ENCODE measurements around the gene SHMT2.

SHMT2 gene

DNA sequence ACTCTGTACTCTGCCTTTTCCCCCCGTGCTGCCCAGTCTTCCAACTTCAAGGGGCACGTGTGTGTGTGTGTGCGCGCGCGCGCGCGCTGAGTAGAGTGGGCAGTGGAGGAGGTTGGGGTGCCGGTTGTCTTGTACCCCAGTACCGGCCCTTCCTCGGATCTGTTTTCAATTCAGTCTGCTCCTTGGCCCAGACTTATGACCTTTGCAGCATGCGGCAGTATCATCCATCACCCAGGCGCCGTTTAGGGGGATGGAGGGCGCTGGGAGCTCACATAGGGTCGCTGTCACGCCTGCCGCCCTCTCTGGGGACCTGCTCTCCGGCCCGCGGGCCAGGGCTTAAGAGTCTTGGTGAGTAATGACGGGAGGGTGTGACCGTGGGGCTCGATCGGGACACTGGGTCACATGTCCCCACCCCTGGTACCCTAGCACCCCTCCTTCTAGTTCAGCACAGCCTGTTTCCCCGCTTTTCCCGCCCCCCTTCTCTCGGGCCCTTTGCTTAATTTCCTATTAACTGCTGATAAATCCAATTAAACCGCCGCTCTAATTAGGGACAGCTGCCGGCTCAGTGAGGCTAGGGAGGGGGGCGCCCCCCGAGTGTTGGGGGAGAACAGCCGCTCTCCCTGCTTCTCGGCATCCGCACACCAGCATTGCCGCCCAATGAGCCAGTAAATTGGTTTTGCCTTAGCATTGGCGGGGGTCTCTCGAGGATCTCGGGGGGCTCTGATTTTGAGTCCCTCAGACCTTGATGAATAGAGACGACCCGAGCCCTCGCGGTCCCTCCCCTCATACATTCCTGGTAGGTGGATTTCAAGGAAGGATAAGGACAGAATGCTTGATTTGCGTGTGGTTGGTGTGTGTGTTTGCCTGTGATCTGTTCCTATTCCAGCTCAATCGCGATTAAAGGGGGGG is 12.1 kb downstream of the SHMT2 start:
- no peak for DNase-seq

DNA sequence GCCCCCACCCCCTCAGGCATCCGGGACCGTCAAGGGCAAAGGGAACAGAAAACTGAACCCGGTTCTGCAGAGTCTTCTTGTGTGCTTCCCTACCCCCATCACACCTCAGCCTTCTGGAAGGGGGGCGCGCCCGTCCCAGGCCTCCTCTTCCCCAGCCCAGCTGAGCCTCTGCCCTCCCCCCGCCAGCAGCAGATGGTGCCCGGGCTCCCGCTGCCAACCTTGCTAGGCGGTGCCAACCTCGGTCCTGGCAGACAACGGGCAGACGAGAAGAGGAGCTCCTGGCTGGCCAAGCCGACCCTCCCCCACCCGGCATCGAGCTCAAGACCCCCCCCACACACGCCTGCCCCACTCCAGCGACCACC is 12.8 kb downstream of the SHMT2 start:
- no peak for DNase-seq

DNA sequence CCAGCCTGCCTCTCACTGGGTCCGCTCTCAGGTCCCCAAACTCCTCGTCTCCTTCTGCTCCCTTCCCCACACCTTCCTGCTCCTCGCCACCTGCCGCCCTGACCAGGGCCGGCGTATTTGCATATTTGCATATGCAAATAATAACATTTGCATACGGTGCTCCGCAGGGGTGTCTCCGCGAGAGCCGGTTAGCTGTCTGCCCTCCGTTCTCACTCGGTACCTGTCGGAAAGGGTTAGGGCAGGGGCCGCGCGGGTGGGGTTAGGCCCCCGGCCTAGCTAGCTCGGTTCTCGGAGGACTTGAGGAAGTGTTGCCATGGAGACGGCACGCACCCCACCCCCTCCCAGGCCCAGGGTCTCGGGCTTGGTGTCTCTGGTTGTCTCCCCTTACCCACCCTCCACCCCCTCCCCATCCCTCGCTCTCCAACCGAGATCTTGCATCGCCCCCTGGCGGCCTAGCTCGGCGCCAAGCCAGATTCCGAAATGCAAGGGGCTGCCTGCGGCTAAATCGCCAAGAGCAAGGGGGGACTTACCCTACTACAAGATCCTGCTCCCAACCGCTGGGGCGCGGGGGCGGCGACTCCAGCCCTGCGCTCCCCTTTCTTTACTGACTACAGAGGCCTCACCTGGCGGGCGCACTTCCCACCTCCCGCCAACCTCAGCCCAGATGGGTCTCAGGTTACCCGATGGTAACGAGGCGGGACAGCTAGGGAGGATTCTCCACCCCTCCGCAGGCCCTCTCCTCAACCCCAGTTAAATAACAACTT is 13.4 kb downstream of the SHMT2 start:
- no peak for DNase-seq

DNA sequence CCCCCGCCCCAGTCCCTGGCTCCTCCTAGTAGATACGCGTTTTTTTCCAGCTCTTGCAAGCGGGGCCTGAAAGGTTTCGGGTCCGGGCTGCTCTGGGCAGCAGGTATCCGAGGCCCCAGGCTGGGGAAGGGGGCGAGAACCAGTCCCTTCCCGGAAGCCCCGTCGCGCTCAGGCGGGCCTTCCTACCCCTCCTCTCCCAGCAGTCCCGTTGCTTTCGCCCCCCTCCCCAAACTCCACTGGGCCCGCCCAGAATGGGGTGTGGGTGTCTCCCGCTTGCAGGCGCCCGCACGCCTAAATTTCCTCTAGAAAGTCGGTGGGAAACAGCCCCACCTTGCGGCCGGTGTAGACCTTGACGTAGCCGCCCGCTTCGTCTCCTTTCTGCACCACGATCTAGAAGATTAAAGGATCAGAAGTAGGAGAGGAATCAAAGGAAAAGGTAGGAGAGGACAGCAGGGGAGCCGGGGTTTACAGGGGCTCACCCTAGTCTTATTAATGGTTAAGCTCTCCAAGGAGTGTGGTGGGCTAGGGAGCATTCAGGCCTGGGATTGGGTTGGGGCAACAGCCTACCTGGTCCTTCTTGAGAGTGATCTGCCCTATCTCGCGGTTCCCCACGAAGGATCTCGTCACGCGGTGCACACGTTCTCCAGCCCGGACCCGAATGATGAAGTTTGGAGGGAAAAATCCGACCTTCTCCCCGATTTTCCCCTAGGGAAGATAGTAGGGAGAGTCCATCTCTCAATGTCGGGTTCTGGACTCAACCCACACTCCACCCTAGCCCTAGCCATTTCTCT is 14.2 kb downstream of the SHMT2 start:
- no peak for DNase-seq

DNA sequence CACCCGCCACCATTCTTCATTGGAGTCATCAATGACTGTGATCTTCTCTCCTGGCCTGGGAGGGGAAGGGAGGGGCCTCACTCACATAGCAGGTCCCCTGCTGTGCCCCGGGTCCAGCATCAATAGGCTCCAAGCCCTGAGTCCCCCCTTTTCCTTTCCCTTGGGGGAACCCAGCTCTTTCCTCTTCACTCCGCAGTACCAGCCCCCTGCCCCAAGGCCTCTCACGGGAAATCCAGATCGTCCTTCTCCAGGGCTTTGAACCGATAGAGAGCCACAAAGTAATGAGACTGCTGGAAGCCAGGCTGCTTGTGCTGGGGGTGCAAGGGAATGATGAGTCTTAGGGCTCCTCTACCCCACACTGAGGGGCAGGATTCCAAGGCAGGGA is 14.8 kb downstream of the SHMT2 start:
- DNase-seq = no peak

DNA sequence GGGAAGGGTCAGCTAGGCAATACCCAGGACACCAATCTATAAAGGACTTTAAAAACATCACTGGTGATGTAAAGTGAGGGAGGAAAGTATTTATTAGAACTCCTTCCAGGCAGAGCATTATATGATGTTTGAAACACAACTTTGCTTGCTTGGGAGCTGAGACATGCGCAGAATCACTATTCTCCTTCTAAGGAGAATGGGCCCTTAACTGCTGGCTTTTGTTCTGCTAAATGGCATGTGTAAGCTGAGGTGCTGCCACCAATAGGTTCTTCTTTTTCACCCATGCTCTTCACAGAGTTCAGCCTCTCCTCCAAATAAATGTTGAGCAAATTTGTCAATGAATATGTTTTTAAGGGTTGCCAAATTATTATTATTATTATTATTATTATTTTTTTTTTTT is 17.5 kb downstream of the SHMT2 start:
- DNase-seq = no peak

DNA sequence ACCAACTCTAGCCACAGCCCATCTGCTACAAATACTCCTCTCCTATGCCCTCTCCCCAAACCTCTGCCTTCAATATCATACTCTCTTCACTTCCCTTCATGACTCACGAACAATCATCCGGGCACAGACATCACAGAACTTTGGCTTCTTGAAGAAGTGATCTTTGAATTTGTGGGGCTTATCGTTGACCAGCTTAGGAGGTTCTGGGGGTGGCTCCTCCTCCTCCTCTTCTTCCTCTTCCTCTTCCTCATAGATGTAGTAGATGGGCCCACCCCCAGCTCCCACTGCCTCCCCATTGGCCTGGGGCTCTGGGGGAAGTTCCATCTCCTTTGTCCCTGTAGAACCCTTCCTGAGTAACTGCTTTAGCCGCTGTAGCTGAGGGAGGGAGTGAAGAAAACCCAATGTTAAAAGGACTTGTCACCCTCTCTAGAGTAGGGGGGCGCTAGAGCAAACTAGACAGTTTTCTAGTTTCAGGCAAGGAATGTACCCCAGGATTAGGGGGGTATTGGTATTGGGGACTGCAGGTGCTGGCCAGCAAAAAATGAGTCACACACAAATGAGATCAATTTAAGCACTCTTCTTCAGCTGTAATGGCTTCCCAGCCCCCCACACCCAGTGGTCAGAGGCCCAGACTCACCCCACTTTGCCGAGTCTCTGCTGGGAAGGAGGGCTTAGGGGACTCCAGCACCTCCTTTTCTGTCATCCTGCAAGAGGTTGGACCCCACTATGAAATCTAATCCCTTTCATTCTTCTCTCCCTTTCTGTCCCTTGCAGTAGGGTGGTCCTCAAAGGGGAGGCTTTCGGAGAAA is 19.6 kb downstream of the SHMT2 start:
- no peak for DNase-seq

DNA sequence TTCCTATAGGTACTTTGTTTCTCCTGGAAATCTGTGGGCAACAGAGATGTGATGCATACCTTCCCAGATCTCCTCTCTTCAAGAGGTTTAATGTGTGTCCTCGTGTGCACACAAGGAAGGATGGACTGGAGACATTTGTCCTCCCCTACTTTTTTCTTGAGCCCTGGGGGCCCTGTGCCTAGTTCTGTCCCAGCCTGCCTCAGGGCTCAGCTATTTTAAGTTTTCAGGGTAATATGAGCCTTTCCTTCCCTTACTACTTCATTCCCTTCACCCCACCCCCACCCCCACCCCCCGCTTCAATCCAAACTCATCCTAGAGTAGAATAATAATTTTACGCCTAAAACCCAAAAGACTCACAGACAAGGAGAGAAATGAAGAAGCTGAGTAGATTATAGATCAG is 21.0 kb downstream of the SHMT2 start:
- DNase-seq = no peak

DNA sequence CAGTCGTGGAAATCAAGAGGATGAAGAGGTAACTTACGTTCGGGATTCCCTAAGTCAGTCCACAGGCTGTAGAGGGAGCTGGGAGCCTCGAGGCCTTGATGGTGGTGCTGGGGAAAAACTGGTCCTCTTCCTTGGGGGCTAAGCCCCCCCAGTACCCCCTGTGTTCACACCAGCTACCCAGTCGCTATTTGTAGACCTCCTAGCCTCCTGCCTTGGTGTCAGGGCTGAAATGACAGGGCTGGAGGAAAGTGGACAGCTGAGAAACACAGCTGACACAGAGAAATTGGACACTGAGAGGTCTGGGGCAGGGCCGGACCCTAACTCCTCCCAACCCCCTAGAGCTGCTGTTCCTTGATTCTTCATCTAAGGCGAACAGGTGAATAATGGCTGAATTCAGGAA is 21.4 kb downstream of the SHMT2 start, which contains the start of gene STAC3:
STAC3 (minus strand) TSS at position 232 of the 400 bp plus-strand sequence. CDS start 1,551 bp downstream, outside the sequence.
- no peak for DNase-seq

DNA sequence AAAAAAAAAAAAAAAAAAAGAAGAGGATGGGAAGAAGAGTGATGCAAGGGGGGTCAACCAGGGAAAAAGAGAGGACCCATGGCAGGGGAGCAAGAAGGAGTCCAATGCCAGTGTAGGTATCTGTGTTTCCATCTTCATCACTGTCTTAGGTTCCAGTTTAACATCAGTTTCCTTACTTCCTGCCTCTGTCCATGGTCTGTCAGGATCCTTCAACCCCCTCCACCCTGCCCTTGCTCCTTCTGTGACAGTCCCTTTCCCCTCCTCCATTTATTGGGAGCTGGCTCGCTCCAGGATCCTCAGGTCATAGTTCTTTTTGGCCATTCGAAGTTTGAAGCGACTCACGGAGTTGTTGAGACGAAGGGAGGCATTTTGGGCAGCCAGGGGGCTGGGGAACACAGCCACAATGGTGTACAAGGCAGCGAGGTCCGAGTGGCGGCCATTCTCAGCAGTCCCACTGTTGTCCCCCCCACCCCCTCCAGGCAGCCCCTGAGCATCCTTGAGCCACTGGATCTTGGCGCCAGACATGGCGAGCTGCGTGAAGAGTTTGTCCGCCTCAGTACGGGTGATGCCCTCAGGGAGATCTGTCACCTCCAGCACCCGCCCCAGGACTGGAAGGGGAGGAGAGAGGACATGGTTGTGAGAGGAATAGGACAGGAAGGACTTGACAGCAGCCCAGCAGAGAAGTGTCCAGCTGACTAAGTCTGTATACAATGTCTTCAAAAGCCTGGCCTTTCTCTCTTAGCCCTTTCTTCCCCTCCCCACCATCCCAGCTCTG is 25.2 kb downstream of the SHMT2 start:
- no peak for DNase-seq

DNA sequence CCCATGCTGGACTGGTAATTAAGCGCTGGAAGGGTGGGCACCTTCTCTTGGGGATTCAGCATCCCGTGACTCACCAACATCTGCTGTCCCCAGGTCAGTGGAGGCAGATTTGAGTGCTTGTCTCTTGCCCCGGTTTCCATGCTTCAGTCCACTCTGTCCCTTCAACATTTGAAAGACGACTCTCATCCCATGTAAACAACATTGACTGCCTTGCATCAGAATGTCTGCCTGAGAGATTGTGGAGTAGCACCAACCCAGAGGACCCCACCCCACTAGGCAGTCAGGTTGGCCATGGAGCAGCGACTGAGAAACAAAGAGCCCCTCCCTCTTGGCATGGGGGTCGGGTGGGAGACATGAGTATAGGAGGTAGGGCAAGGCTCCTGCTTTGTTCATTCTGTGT is 26.4 kb downstream of the SHMT2 start:
- DNase-seq = no peak

DNA sequence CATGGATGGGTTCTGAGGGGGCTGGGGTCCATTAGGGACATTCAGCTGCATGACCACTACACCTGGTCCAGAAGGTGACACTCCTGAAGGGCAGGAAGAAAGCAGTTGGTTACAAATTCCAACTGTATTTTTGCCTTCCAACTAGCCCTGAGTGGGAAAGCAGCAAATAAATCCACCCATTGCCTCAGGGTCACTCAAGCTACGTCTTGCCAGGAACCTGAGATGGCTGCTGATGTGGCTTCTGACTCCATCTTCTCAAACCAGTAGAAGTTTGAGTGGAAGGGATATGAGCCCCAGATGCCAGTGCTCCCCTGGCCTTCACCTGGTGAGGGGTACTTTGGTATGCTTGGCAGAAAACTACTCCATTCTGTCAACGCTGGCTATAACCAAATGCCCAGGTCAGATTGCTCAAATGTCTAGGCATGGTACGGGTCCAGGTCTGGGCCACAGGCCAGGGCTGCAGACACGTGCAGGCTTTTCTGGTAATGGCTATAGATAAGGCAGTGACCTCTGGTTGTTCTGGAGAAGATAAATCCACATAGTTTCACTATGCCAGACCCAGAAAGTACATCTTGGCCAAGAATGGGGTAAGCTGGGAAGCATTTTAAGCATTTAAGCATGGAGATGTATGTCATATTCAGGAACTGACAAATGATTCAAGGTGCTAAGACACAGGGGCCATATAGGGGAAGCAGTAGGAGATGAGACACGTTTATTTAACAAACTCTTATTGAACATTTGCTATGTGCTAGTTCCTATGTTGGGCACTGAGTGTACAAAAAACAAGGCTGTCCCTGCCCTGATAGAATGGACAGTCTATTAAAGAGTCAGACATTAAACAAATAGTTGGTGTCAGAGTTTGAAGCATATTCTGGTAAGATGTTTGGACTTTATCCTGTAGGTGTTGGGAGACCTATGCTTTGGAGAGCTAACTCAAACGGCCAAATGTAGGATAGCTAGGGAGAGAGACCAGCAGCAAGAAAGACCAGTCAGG is 29.8 kb downstream of the SHMT2 start:
- no peak for DNase-seq

DNA sequence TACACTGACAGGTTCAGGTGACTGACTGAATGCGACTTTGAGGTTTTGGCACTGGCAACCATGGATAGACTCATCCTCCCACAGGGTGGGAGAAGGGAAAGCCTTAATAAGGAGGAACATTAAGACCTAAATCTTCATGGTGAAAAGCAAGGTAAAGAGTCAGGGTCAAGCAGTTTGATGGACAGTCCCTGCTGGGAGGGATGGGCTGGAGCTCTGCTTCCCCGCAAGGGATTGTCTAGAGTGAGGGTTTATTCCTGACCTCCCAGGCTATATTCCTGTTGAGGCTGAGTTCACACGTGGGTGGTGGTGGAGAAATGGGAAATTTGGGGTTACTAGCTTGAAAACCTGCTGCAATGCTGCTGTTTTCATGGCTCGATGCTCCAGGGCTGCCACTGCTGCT is 30.9 kb downstream of the SHMT2 start:
- DNase-seq = no peak

DNA sequence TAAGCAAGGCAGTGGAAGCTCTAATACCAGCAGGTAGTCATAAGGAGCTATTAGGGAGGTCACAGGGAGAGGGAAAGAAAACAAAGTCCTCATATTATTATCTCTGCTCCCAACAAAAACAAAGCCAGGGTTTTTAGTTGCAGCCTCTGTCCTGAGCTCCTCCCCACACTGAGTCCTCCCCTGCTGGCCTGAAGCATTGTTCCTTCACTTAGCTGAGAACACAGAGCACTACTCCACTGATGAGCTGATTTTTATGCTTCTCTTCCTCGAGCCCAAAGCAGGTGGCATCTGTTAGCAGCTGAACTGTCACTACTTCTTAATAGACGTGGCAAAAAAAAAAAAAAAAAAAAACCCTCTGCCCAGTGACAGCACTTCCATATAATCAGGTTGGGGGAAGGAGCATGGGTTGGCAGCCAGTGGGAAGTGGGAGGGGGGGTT is 31.9 kb downstream of the SHMT2 start:
- DNase-seq = no peak

DNA sequence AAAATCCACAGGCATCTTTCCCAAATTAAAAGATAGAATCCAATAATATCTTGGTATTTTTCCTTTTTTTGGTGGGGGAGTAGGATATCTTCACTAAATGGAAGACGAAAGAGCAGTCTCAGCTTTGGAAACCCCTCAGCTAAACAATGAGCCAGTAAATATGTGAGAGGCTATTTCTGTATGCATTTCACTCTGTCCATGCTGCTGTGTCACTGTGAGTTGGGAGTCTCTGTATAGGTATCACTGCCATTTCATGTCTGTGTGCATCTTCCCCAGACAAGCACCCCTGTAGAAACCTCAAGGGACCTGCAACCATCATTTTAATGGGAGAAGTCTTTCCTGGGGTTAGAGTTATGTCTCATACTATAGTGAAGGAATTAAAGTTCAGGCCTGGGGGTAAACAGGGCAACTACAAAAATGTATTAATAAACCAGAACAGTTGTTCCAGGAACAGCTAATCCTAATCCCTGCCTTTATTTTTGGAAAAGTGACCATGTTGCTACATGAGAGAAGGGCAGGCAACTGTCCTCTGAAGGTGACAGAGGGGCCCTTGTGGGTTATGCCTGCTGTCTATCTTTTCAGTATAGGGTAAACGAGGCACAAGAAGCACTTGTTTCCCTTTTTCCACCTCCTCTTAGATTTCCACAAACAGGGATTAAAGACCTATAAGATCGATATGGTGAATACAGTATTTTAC is 32.8 kb downstream of the SHMT2 start:
- no peak for DNase-seq

DNA sequence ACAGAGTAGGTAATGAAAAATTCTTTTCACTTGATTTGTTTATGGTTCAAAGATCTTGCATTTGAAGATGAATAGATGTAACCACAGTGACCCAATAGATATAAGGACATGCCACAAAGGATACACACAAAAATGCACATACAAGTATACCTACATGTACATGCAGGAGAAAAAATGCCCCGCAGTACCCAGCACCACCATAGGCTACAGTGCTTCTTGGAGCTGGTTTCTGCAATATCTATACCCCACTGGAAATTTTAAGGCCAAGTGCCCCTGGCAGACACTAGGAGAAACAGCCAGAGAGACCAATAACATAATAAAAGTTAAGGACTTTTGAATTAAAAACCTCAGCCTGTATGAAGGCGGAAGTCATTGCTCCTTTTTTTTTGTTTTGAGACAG is 33.6 kb downstream of the SHMT2 start:
- DNase-seq = no peak

DNA sequence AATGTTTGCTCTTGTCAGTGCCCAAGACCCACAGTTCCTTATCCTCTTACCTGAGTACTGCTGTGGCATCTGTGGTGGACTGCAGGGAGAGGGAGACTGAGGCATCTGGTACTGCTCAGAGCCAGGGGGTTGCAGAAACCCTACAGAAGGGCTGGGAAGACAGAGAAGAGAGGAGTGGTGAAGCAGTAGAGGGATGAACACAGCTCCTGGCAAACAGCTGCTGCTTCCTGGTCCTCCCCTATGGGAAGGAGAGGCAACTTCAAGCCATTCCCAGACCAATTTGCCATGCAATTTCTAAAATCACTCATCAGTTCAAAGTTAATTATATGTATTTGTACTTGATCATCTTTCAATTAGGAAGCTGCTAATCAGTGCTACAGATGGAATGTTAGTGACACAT is 37.2 kb downstream of the SHMT2 start:
- no peak for DNase-seq

DNA sequence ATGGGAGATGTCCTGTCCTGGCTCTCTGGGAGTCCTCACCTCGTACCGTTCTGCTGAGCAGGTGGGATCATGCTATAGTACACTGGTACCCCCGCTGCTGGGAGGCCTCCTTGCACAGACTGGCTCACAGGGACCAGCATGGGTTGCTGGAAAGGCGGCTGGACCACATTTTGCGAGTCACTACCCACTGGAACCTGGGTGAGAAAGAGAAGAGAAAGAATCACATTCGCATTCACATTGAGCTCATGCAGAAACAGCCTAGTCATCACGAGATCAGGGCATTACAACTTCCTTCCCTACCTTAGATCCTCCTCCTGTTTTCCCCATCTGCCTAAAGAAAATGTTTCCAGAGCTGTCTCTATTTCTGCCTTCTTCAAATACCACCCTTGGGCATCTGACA is 38.8 kb downstream of the SHMT2 start:
- no peak for DNase-seq

DNA sequence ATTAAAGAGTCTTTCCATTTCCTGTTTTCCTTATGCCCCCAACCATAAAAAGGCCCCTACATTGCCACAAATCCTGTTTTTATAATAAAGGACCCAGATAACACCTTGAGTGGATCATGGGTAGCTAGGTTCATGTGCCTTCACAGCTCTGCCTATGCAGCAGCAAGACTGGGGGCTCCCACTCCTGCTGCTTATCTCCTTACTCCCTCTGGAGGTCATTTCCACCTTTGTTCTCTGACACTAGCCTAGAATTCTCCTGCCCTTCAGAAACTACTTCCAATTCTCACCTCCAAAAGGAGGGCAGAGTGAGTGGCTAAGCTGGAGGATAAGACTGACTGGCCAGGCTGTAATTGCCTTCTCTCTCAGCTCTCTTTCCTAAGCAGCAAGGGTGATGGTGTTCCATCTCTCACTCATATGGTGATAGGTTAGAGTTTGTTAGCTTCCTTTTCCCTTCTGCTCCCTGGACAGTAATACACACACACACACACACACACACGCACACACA is 41.5 kb downstream of the SHMT2 start:
- DNase-seq = no peak
